NCI-H2029 treated with DMSO at 0.1 percent for 48 hours (cell line): Measurements from ENCODE around the gene STPG1.

ENCODE experiments used
- DNase-seq: peaks from one replicate; lab custom pipeline; 2025; lab: John Stamatoyannopoulos, UW

STPG1 gene

GRCh38 chr1:24369801-24370200 lies 43.8 kb downstream of the STPG1 start:
- no peak for DNase-seq

DNA sequence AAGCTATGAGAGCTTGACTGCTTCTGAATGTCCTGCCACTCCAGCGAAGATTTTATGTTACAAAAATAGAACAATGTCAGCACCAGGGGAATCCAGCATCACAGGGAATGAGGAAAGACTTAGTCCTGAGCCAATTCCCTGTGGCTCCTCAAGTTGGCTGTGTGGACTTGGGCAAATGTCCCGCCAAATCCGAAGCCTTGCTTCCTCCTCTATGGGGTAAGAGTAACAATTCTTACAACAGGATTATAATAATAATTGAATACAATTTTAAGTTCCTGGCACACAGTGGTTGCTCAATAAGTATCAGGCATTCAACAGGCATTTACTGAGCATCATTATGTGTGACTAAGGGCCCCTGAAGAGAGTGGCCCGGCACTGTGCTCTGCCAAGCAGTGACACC lies 44.4 kb downstream of the STPG1 start:
- DNase-seq: no peak

DNA sequence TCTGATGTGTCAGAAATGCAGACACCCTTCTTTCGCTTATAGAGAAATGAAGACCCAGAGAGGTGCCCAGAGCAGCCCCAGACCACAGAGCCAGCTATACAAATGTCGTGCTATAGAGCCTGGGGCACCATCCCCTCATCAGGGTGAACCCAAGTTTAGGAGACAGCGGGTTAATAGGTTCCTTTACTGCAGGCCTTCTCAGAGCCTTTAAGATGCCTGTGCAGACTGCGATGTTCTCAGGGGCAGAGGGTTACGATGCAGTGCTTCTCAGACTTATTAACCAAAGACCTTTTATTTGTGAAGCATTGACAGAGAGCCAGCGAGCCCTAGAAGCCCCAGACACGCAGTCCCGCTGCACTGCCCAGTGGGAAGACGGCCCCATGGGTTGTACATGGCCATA lies 46.9 kb downstream of the STPG1 start:
- no peak for DNase-seq

DNA sequence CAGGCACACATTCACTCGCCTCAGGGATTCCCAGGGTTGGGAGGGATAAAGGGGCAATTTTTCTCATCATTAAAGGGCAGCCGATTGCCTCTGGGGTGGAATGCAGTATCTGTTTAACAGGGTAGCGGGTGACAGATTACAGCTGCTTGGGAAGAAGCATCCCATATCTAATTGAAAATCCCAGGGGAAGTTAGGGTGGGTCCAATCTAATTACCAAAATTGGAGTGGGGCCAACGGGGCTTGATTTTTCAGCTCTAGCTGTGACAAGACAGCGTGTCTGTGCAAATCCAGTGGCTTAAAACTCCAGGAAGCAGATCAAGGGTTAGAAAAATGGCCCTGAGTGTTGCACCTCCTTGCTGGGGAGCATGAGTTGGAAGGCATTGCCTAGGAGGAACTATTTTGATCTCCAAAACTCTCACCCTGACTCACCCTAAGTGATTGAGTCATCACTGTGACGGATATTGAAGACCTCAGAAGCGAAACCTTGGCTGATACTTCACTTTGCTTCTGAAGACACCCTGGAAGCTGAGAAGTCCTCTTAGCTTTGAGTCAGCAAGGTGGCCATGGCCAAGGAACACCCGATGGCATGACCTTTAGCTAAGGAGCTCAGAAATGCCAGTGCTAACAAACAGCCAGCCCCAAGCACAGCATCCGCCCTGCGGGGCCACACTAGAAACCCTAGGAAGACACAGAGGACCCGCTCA lies 48.5 kb downstream of the STPG1 start:
- DNase-seq: no peak

DNA sequence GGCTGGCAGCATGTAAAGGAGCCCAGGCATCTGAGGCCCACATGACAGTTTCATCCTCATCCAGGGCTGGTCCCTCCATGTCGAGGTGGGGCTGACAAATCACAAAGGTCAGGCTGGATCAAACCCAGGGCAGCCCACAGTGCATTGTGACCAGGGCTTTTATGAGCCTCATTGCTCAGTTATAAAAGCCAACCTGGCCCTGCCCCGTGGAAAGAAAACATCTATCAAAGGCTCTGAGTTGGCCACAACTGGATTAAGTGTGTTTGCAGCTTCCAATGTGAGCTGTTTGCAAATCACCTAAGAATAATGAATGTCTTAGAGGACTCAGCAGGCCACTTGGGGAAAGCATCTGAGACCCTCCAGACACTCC lies 49.0 kb downstream of the STPG1 start:
- no peak for DNase-seq

DNA sequence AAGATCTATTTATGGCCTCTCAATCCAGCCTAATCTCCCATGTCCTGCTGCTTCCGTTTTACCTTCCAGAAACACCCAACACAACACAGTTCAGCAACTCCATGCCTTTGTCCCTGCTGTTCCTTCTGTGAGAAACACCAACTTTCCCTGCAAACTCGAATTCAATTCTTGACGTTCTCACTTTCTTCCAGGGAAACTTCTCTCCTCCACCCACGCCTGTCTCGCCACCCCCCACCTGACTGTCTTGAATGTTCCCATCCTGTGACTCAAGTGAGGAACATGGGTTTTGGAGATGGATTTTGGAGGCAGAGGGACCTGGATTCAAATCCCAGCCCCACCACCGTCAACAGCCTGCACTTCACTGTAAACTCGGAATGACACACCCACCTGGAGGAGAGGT lies 49.6 kb downstream of the STPG1 start:
- DNase-seq: no peak

DNA sequence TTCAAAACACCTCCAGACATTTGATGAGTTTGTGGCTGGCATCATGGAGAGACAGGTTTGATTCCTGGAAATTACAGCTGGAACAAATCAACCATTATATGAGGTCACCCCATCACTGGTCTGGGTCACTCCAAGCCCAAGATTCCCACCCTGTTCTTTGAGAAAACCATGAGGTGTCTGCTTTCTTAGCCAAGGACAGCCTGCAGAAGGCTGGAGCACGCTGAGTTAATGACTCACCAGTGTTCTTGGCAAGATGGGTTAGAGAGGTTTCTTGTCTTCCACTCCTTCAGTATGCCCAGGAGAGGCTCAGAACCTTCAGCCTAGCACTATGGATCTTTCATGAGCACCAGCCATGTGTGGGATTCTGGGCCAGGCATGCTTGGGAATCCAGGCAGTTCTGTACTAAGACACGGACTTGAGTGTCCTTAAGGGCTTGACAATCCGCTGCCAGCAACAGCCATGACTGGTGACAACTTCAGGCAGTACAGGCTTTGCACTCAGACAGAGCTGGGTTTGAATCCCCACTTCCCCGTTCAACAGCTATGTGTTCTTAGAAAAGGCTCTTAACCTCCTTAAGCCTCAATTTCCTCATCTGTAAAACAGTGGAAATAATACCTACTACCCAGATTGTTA lies 50.5 kb downstream of the STPG1 start:
- no peak for DNase-seq

GRCh38 chr1:24362396-24362795 lies 51.2 kb downstream of the STPG1 start:
- no peak for DNase-seq

DNA sequence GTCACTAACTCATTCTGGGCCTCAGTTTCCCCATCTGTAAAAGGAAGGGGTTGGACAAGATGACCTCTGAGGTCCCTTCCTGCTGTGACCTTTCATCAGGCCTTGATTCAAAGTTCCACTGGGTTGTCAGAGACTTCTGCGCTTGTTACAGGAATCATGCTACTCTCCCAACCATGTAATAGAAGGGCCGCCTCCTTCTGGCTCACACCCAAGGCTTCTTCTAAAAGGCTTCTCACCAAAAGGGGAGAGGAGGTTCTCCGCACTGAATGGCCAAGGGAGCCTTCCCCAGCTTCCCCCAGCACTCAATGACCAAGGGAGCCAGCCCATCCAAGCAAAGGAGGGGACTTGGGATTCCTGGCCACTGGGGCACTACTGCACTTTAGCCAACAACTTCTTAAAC lies 51.8 kb downstream of the STPG1 start:
- DNase-seq: no peak

DNA sequence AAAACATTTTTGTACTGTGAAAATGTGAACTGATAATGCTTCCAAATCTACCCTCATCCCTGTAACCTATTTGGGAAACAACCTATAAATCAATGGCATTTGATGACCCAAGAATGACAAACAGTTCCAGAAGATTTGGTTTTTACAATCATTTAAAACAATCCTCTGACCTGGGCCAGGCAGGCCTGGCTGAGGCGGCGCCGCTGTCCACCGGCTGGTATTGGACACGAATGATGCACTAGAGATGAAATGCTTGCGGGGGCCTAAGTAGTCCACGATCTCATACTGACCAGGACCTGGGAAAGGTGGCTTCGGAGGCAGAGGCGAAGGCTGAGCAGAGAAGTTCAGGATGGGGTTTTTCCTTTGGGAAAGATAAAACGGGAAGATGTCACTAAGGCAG lies 52.9 kb downstream of the STPG1 start:
- DNase-seq: no peak

- no peak for DNase-seq
Observed at GRCh38 chr1:24357038-24357437, 56.5 kb downstream of the STPG1 start.

- no peak for DNase-seq
Observed at GRCh38 chr1:24355466-24355865, 58.1 kb downstream of the STPG1 start.

- no peak for DNase-seq
Observed at GRCh38 chr1:24353292-24353891, 60.2 kb downstream of the STPG1 start.

DNA sequence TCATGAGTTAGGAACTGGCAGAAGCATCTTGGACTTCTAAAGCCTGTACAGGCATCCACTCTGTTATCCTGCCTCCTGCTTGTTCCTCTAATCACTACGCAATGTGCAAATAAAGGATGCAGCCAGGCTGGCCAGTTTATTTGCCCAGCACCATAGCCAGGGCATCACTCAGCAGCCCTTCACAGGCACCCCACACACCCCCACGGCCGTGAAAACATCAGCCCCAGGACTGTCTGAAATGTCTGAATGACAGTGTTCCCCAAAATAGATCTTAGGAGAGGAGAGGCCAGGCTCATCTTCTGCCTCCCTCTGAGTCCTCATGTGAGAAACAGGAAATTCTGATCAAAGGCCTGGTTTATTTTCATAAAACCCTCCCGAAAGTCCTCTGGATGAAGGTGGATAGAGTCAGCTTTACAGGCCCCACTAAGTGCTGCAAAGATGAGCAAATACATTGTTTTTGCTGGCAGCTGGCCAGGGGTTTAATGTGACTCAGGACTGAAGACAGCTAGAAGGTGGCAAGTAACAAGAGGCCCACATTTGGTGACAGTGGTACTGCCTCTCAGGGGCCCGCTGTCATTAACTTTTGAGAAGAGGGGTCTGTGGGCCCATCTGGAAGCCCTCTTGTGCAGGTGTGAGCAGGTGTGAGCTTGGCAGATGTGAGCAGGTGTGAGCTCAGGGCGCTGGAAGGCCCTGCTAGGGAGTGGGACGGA lies 61.5 kb downstream of the STPG1 start:
- no peak for DNase-seq

GRCh38 chr1:24351247-24351646 lies 62.3 kb downstream of the STPG1 start:
- no peak for DNase-seq

DNA sequence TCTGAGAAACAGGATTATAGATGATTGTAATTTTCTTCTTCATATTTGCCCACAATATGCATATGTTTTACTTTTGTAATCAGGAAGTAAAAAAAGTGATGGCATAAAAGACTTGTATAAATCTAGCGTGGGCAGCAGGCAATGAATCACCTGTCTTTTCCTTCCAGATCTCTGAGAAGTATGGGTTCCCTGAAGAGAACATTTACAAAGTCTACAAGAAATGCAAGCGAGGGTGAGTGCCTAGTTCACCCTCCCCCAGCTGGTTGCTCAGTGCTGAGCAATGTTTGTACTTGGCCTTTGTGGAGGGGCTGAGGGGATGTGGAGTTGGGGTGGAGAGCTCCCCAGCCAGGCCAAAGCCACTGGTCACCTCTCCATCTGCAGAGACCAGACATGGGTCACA lies 63.7 kb downstream of the STPG1 start:
- no peak for DNase-seq

- DNase-seq: no peak
Observed at GRCh38 chr1:24348196-24348595, 65.4 kb downstream of the STPG1 start.

GRCh38 chr1:24347159-24347934 lies 66.2 kb downstream of the STPG1 start:
- no peak for DNase-seq

GRCh38 chr1:24345334-24345733 lies 68.2 kb downstream of the STPG1 start:
- no peak for DNase-seq

DNA sequence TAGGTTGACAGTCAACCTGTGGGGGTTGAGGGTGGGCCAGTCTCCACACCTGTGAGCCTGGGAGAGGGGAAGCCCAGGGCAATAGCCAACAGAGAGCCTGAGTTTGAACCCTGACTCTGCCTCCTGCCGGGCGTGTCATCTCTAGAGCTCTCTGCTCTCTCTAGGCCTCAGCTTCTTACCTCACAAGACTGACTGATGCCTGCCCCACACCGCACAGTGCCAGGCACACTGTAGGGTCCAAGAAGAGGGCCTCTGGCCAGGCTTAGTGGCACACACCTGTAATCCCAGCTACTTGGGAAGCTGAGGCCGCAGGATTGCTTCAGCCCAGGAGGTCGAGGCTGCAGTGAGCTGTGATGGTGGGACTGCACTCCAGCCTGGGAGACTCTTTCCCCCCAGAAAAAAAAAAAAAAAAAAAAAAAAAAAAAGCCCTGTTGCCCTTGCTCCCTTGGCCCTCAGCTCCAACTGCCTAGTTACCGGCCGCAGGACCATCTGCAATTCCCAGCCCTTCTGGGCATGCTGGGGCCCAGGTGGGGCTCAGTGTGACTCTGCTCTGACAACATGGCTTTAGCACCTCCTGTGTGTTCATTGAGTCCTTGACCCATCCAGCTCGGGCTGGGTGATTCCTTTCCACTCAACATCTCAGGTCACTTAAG lies 69.4 kb downstream of the STPG1 start:
- no peak for DNase-seq

DNA sequence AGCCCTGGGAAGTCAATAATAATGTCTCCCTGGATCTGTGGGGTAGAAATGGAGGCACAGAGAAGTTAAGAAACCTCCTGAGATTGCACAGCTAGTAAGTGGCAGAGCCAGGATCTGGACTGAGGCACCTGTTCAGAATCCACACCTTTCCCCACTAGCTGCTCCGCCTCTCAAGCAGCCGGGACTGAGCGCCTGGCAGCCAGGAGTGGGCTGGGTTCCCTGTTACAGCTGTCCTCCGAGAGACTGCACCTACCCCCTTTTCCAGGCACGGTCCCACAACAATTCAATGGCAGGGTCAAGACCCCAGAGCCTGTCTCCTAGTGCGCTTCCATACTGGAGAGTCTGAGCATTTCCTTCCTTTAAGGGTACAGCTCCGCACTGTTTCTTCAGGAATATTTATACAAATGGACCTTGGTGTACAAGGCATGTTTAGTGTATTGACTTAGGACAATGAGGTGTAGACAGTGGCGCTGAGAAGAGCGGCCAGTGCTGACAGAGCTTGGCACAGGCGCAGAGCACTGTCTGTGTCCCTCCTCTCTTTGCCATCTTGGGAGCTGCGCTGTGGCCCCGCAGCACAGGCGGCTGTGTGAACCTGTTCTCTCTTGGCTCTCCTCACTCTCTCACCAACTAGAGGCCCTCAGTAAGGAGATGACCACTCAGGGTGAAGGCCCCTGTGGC lies 70.0 kb downstream of the STPG1 start:
- no peak for DNase-seq
